ENCODE measurements around the gene HYAL2.

DNA sequence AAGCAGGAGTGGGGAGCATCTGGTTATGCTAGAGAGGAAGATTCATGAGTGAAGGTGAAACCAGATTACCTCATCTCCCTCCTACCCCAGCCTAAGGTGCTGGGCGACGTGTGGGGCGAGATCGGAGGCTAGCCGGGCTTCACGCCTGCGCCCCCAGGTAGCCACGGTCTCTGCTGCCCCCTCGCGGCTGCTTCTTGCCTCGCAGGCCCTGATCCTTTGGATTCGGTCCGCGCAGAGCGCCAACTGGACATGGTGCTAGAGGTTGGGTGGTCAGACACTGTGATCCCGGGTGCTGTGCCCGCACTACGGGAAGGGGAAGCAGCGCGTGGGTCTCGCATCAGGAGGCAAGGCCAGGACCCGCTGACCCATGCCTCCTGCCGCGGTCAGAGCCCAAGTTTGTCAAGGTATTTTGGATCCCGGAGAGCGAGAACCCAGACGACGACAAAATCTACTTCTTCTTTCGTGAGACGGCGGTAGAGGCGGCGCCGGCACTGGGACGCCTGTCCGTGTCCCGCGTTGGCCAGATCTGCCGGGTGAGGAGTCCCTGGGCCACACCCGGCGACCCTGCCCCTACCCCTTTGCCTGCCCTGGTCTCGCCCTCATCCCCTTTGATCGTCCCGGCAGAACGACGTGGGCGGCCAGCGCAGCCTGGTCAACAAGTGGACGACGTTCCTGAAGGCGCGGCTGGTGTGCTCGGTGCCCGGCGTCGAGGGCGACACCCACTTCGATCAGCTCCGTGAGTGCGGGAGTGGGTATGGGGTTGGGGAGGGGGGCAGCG, 49.4 kb downstream of the HYAL2 start:
- TF ChIP-seq, protein P1, sequence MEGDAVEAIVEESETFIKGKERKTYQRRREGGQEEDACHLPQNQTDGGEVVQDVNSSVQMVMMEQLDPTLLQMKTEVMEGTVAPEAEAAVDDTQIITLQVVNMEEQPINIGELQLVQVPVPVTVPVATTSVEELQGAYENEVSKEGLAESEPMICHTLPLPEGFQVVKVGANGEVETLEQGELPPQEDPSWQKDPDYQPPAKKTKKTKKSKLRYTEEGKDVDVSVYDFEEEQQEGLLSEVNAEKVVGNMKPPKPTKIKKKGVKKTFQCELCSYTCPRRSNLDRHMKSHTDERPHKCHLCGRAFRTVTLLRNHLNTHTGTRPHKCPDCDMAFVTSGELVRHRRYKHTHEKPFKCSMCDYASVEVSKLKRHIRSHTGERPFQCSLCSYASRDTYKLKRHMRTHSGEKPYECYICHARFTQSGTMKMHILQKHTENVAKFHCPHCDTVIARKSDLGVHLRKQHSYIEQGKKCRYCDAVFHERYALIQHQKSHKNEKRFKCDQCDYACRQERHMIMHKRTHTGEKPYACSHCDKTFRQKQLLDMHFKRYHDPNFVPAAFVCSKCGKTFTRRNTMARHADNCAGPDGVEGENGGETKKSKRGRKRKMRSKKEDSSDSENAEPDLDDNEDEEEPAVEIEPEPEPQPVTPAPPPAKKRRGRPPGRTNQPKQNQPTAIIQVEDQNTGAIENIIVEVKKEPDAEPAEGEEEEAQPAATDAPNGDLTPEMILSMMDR (IDR thresholded peaks at IDR 0.05) = peak; percentile 97 to 99 (median 98)
- TF ChIP-seq POLR2A (IDR thresholded peaks at IDR 0.05) (peak; percentile 39), EP300 (IDR thresholded peaks at IDR 0.05) (no peak)

Measured in ovary (tissue), 3 donors.